Stimulated activated CD8-positive, alpha-beta memory T cell treated with anti-CD3 and anti-CD28 coated beads, Interleukin-12 subunit alpha, Interleukin-12 subunit beta, amount 100 ng/mL, for 1 hour (primary cell): Measurements from ENCODE around the gene LRAT.
"Not testable (repeated sequence)": the region's sequence is repeated elsewhere in the genome, so short reads cannot be mapped to it uniquely, and the experiment has no call there.

ENCODE experiments used
- DNase-seq: peaks from one replicate; pipeline ENCODE4 v3.0.0-alpha.2; 2020; ENCODE audit warnings: low read depth

Gene LRAT

DNA sequence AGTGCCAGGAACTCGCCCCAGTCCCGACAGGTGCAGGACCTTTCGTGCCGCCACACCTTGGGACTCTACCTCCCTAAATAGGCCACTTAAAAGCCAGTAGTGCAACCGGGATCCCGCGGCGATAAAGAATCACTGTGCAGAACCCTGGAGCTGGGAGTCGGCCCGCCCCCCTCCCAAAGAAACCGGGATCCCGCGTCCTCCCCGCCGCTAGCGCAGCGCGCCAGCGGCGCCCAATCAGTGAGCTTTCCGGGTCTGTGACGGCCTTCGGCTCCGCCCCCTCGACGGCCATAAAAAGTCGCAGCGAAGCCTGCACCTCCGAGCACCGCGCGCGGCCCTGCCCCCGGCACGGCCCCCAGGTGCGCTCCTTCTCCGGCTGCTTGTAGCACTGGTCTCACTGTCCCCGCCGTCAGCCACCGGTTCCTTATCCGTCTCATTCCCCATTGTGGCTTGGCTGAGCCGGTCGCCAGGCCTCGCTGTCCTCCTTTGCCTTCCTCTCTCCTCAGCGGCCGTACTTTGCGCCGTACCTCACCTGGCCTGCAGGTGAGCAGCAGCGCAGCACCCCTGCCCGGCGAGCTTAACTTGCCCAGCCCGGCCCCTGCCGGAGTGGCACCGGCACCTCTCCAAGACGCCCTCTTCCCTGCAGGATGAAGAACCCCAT lies at the start of gene LRAT:
Gene LRAT (plus strand): TSS at position 318 of the 658 bp plus-strand sequence. CDS start 327 bp downstream, at position 645.
- no peak for DNase-seq

DNA sequence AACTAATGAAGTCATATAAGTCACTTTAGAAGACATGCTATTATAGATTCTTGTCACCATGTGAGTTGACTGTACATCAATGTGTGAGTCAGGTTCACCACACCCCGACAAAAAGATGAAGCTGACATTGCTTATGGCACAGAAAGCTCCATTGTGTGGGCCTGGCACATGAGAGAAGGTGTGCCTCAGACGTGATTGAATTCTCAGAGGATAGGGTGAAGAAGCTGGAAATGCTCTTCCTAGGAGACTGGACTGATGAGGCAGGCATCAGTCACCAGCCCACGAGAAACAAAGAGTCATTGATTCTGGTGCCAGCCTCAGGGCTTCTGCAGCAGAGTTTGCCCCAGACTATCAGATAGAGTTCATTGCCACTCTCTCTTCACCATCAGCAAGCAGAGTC lies 35.9 kb upstream of the LRAT start:
- DNase-seq: no peak

DNA sequence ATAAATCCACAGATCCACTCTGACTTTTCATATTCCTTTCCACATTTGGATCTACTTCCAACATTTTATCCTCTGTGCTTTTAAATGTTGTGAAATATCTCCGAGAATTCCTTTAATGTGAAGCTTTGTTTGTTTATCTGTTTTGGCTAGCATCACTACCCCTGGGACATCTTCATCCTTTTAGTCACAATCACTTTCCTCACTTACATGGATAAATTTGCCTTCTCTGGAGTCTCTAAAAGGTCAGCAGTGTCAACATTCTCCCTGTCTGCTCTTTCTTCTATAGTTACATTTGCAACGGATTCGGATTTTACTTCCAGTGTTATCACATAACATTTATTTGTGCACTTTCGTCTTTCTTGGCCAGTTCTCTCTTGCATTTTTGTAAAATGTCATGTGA lies 34.2 kb upstream of the LRAT start:
- DNase-seq: no peak

DNA sequence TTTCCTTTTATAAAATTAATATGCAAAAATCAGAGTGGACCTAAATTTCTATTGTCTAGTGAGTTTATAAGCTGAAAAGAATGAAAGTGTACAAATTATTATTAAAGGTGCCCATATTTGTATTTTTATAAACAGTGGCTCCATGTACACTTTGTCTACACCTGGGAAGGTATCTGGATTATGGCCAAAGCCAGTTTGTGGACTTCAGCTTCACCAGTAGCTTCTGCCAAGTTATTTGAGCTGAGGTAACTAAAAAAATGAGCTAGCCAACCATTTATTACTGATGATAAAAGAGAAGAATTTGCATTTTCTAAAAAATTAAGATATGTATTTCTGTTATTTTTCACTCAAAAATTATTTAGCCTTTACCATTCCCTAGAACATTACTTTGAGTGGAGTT lies 32.3 kb upstream of the LRAT start:
- no peak for DNase-seq

DNA sequence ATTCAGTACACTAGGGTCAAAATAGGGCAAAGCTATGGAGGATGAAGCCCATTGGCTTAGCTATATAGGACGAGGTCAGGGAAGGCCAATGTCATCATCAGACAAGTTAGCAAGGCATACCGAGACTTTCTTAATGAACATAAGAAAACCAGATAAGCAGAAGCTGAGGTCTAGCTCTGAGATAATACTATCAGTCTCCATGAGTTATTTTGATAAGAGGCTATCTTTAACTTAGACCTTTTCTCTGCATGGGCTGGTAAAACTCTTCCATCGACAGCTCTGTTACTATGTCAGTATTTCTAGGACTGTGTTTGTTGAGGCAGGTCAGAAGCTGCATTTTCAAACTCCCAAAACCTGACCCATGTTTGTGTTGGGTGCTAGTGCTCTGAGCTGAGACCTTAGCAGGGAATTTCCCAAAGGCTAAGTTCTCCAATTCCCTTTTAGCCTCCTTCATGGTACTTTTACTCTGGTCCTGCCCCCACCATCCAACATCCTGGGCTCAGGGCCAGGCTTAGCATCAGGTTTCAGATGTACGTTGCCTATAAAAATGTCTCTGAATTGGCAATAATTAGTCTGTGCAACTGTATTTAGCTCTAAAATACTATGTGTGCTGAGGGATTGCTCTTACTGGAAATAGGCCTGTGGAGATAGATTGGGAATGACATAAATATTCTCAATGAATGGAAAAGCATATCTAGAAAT lies 29.3 kb upstream of the LRAT start:
- no peak for DNase-seq

DNA sequence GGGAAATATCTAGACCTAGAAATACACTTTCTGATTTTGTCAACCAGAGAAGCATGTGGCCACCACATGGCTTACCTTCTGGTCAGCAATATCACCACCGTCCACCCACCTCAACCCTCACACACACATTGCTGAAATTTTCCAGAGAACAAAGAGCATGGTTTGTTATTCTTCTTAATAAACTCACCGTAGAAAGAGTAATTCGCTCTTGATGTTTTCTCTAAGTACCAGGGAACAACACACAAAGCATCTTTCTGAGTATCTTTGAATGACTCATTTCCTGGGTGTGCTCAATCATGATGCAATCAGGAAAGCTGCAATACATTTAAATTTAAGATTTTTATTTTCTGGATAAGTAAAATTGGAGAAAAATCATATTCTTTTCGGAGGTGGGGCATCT lies 24.7 kb upstream of the LRAT start:
- DNase-seq: no peak

- no peak for DNase-seq
Measured at GRCh38 chr4:154720123-154720522, 23.7 kb upstream of the LRAT start.

GRCh38 chr4:154720618-154721267 lies 23.1 kb upstream of the LRAT start:
- no peak for DNase-seq

DNA sequence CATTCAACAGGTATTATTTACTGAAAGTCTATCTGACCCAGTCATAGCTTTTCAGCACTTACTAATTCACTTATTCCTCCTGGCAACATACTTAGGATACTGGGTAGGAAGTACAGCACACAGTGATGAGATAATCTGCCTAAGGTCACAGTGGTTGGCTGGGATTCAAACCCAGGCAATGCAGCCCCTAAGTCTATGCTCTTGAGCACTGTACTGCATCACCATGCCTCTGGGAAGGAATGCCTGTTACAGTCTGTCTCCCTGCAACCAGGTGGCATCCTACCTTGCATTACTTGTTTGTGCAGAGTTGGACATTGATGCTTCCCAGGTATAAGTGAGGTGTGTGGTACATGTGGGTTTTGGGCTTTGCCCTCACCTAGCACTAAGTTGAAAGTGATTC lies 21.5 kb upstream of the LRAT start:
- DNase-seq: no peak

- DNase-seq: not testable (repeated sequence)
Measured at GRCh38 chr4:154723601-154724000, 20.2 kb upstream of the LRAT start.

- no peak for DNase-seq
Measured at GRCh38 chr4:154727540-154727939, 16.3 kb upstream of the LRAT start.

DNA sequence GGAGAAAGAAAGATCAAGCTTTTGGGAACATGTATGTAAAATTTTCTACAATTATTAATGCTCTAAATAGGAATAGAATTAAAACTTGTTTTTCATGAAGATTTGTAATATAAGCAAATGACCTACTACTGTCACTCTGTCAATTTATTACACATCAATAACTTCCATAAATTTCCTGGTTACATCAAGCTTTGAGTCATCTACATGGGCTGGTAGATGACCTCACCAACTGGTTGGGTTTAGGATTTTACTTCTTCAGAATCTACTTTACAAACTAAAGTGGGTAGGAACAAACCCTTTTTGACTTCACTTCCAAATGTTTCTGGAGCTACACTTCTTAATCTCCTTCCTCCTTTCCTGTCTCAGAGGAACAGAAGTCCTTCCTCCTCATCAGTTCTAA lies 12.0 kb upstream of the LRAT start:
- no peak for DNase-seq

DNA sequence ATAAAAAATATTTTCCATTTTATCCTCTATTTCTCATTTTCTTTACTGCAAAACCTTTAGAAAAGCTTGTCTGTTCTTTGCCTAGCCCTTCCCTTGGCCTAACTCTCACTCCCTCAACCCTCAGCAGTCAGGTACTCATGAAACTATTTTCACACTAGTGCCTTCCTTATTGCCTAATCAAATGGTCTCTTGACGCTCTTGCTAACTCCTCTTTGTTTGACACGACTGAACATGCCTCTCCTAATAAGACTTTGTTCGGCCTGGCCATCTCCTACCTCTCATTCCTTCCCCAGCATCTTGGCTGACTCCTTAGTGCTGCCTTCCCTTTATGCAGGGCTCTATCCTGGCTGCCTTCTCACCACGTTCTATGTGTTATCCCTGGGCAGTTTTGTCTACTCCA lies 11.1 kb upstream of the LRAT start:
- DNase-seq: no peak

DNA sequence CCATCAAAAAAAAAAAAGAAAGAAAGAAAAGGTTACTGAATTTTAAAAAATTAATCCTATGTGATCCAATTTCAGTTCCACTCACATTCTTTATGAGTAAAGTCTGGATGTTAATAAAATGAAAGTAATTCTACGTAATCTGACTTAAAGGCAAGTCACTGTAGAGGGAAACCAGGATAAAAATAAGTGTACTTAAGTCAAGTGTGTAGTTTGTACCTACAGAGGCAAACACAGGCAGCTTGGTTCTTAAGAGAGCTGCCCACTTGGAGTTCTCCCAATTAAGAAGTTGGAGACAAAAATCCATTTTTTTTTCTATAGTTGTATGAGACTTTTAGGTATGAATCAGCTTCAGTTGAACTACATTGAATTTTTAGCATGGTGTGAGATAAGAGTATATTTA lies 7.0 kb upstream of the LRAT start:
- DNase-seq: no peak

DNA sequence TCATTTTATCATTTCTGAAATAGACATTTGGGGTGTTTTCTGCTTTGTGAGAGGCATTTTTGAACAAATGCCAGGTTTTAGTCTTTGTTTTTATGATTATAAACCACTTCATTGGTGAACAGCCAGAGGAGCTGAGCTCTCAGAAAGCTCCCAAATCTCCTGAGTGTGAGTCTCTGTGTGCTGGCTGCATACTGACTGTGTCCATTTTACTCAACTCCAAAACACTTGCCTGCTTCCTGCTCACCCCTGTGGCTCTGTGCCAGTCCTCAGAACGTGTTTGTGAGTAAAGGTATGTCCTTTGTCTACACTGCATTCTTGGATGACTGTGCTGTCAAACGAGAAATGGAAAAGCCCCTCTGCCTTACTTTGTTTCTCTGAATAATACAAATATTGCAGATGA lies 5.4 kb upstream of the LRAT start:
- no peak for DNase-seq

DNA sequence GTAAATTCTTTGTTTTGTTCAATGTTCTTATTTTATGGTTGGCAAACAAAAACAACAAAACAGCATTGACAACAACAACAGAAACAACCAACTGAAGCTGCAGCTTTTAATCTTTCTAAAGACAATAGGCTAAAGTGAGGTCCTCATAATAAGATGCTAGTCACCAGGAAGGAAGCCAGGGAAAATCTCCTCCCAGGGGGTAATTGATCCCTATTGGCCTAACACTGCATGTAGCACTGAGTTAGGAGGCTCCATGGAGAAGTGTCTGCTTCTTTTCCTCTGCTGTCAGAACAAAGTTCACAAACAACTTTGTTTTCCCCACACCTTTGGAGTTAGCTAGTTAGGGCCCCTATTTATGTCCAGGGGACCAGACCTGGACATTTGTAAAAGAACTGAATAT lies 4.7 kb upstream of the LRAT start:
- DNase-seq: no peak

DNA sequence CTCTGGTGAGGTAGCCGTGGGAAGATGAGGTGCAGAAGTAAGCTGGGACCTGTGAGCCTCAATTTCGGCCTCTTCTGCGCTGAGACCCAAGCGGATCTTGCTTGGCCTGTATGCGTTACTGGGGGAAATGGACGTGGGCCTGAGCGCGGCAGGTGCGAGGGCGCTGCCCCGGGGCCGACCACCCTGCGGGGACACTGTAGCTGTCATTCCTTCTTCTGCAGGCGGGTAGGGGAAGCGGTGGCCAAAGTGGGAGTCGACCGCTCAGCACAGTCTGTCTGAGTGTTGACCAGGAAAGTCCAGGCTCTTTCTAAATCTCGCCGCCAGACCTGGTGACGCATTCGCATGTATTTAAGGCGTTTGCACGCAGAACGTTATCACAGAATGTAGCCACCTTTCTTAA lies 3.3 kb upstream of the LRAT start:
- no peak for DNase-seq

- no peak for DNase-seq
Measured at GRCh38 chr4:154741131-154741665, 2.6 kb upstream of the LRAT start.

- no peak for DNase-seq
Measured at GRCh38 chr4:154741922-154742850, 1.6 kb upstream of the LRAT start.

DNA sequence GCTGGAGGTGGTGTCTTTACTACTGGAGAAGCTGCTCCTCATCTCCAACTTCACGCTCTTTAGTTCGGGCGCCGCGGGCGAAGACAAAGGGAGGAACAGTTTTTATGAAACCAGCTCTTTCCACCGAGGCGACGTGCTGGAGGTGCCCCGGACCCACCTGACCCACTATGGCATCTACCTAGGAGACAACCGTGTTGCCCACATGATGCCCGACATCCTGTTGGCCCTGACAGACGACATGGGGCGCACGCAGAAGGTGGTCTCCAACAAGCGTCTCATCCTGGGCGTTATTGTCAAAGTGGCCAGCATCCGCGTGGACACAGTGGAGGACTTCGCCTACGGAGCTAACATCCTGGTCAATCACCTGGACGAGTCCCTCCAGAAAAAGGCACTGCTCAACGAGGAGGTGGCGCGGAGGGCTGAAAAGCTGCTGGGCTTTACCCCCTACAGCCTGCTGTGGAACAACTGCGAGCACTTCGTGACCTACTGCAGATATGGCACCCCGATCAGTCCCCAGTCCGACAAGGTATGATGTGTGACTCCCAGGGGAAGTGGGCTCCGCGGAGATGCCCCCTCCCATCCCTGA lies 634 bp downstream of the LRAT start:
- DNase-seq: no peak

GRCh38 chr4:154757713-154758112 lies 13.9 kb downstream of the LRAT start:
- DNase-seq: no peak

DNA sequence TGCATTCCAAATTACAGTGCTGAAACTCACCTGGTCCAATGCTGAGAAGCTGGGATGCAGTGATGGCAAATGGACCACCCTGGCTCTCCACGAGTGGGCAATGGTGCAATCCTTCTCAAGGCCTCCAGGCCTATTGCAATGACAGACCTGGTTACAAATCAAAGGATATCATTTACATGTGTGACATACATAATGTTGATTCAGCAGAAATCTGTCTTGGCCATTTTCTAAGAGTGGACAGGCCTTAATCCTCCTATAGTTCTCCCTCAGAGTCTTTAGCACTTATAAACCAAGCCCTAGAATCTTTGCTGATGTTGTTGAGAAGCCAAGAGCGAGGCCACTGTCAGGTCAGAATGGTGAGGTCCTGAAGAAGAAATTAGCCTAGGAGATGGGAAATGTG lies 17.1 kb downstream of the LRAT start:
- no peak for DNase-seq
